Measurements from ENCODE around the gene SLC37A1.

Gene SLC37A1

DNA sequence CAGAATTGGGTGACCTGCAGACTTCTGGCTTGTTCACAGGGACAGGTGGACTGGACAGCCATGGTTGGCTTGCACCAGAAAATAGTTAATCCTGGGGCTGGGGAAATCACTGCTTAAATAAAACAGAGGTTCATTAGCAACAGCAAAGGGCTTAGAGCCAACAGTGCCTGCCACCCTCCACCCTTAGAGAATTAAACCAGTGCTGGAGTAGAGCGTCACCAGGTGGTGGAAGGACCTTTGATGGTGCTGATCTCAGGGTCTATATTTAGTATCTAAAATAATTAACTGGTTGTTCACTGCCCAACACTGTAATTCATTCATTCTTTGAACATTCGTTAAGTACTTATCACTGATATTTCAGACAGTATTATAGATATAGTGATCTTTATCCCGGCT lies 105.1 kb downstream of the SLC37A1 start:
- H3K4me1 ChIP-seq (ENCODE audit: control insufficient read depth, insufficient read depth, low read length) = no peaks in the 10 kb centered on the region
- H3K4me3 ChIP-seq (ENCODE audit: low read length) = no peak overlapping the region
- H3K9me3 ChIP-seq (ENCODE audit: control insufficient read depth, low read length) = no peaks in the 10 kb centered on the region
- H3K36me3 ChIP-seq (ENCODE audit: control insufficient read depth, insufficient read depth, low read length, severe bottlenecking) = no peaks in the 10 kb centered on the region
- DNase-seq (ENCODE audit: low read depth) = no peak
- H3K27me3 ChIP-seq (replicated peaks; ENCODE audit: control insufficient read depth, insufficient read depth, low read length) = peaks cover 71% of the 10 kb centered on the region
- H3K9ac ChIP-seq (ENCODE audit: low read length) = no peak overlapping the region

- Histone ChIP-seq H3K9me3 (ENCODE audit: control insufficient read depth, low read length) (no peaks in the 10 kb centered on the region), H3K36me3 (ENCODE audit: control insufficient read depth, insufficient read depth, low read length, severe bottlenecking) (no peaks in the 10 kb centered on the region), H3K4me1 (ENCODE audit: control insufficient read depth, insufficient read depth, low read length) (no peaks in the 10 kb centered on the region), H3K9ac (ENCODE audit: low read length) (no peak overlapping the region), H3K27me3 (replicated peaks; ENCODE audit: control insufficient read depth, insufficient read depth, low read length) (peaks cover 75% of the 10 kb centered on the region), H3K4me3 (ENCODE audit: low read length) (no peak overlapping the region)
- DNase-seq (ENCODE audit: low read depth) = no peak
These were observed 105.5 kb downstream of the SLC37A1 start for GRCh38 chr21:42619166-42619565.

GRCh38 chr21:42619841-42620240 lies 106.2 kb downstream of the SLC37A1 start:
- no peak overlapping the region for H3K4me3 ChIP-seq (ENCODE audit: low read length)
- H3K27me3 ChIP-seq (replicated peaks; ENCODE audit: control insufficient read depth, insufficient read depth, low read length) = peaks cover 81% of the 10 kb centered on the region
- no peak overlapping the region for H3K9ac ChIP-seq (ENCODE audit: low read length)
- no peaks in the 10 kb centered on the region for H3K9me3 ChIP-seq (ENCODE audit: control insufficient read depth, low read length)
- H3K4me1 ChIP-seq (ENCODE audit: control insufficient read depth, insufficient read depth, low read length) = no peaks in the 10 kb centered on the region
- DNase-seq (ENCODE audit: low read depth) = no peak
- no peaks in the 10 kb centered on the region for H3K36me3 ChIP-seq (ENCODE audit: control insufficient read depth, insufficient read depth, low read length, severe bottlenecking)

DNA sequence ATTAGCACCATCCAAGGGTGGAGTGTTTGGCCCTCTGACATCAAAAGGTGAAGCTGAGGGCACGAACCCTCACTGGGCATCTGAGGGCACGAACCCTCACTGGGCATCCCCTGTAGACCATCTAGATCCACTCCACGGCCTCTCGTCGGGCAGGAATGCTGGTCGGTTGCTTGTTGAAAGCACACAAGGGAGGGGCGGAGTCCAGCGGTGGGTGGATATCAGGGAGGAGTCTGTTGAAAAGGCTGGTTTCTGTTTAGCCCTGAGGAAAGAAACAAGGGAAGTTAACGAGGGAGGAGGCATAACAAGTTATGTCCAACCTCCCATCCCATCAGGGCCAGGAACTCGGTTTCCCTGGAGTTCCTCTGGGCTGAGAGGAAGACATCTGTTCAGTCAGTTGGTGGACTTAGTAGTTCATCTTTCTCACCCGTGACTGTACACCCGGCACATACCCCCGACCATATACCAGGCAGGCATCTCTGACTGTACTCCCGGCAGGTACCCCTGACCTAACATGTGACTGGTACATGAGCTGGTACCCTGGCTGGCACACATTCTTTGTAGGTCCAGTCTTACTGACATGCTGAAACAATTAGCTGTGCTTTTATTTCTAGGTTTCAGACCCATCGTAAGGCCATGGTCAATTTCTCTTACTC lies 107.6 kb downstream of the SLC37A1 start:
- no peaks in the 10 kb centered on the region for H3K9me3 ChIP-seq (ENCODE audit: control insufficient read depth, low read length)
- peak; percentile 30 for DNase-seq (ENCODE audit: low read depth)
- no peak overlapping the region for H3K4me3 ChIP-seq (ENCODE audit: low read length)
- H3K27me3 ChIP-seq (replicated peaks; ENCODE audit: control insufficient read depth, insufficient read depth, low read length) = peaks cover 86% of the 10 kb centered on the region
- H3K4me1 ChIP-seq (ENCODE audit: control insufficient read depth, insufficient read depth, low read length) = no peaks in the 10 kb centered on the region
- no peaks in the 10 kb centered on the region for H3K36me3 ChIP-seq (ENCODE audit: control insufficient read depth, insufficient read depth, low read length, severe bottlenecking)
- no peak overlapping the region for H3K9ac ChIP-seq (ENCODE audit: low read length)

DNA sequence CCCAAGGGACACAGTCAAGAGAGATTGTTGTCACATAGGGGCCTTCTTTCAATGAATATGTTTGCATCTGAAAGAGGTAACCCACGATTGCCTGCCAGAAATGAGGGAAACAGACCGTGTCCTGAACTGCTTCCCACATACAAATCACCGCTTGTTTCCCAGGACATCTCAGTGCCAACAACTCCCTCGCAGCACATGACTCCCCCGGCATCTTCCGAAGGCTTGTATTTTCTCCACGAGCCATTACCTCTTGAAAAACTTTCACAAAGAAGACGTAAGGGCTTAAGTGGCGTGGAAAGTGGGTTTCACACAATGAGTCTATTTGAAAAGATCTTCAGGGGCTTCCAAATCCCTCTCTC lies 108.1 kb downstream of the SLC37A1 start:
- no peaks in the 10 kb centered on the region for H3K36me3 ChIP-seq (ENCODE audit: control insufficient read depth, insufficient read depth, low read length, severe bottlenecking)
- H3K4me3 ChIP-seq (ENCODE audit: low read length) = no peak overlapping the region
- DNase-seq (ENCODE audit: low read depth) = no peak
- peaks cover 83% of the 10 kb centered on the region for H3K27me3 ChIP-seq (replicated peaks; ENCODE audit: control insufficient read depth, insufficient read depth, low read length)
- H3K4me1 ChIP-seq (ENCODE audit: control insufficient read depth, insufficient read depth, low read length) = no peaks in the 10 kb centered on the region
- H3K9me3 ChIP-seq (ENCODE audit: control insufficient read depth, low read length) = no peaks in the 10 kb centered on the region
- H3K9ac ChIP-seq (ENCODE audit: low read length) = no peak overlapping the region

DNA sequence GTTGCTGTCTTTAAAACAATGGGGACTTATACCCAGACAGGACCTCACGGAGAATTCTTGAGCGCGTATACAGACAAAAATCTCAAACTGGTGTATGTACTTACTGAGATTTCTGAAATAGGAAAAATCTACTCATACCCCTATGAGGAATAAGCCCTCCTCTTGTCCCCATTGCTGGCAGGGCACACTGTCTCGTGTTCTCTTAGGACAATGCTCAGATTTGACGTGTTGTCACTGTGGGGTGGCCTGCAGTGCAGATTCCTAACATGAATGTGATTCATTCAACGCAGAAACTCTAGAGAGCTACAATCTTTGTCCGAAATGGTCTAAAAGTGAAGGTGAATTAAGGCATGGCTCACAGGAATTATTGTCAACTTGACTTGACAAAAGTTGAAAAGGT lies 108.6 kb downstream of the SLC37A1 start:
- Histone ChIP-seq H3K36me3 (ENCODE audit: control insufficient read depth, insufficient read depth, low read length, severe bottlenecking) (no peaks in the 10 kb centered on the region), H3K4me1 (ENCODE audit: control insufficient read depth, insufficient read depth, low read length) (no peaks in the 10 kb centered on the region), H3K27me3 (replicated peaks; ENCODE audit: control insufficient read depth, insufficient read depth, low read length) (peaks cover 83% of the 10 kb centered on the region), H3K9ac (ENCODE audit: low read length) (no peak overlapping the region), H3K9me3 (ENCODE audit: control insufficient read depth, low read length) (no peaks in the 10 kb centered on the region), H3K4me3 (ENCODE audit: low read length) (no peak overlapping the region)
- no peak for DNase-seq (ENCODE audit: low read depth)

DNA sequence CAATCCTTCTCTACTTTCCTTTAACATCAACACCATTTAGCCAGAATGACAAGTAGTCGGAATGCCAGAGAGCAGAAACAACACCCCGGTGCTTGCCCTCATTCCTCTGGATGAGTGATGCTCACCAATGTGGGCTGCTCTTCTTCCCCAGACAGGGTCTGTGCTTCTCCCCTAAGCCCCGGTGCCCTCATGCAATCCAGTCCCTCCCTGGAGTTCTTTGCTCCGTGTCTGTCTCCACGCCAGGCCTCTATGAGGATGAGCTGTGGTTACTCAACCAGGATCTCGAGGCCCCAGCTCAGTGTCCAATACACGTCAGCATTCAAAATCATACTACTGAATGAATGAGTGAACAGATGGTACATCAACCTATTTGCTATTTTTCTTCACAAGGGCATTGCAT lies 110.0 kb downstream of the SLC37A1 start:
- Histone ChIP-seq H3K4me1 (ENCODE audit: control insufficient read depth, insufficient read depth, low read length) (no peaks in the 10 kb centered on the region), H3K9me3 (ENCODE audit: control insufficient read depth, low read length) (no peaks in the 10 kb centered on the region), H3K9ac (ENCODE audit: low read length) (no peak overlapping the region), H3K4me3 (ENCODE audit: low read length) (no peak overlapping the region), H3K36me3 (ENCODE audit: control insufficient read depth, insufficient read depth, low read length, severe bottlenecking) (no peaks in the 10 kb centered on the region), H3K27me3 (replicated peaks; ENCODE audit: control insufficient read depth, insufficient read depth, low read length) (peaks cover 83% of the 10 kb centered on the region)
- DNase-seq (ENCODE audit: low read depth) = no peak

- peaks cover 77% of the 10 kb centered on the region for H3K27me3 ChIP-seq (replicated peaks; ENCODE audit: control insufficient read depth, insufficient read depth, low read length)
These were observed 110.6 kb downstream of the SLC37A1 start for GRCh38 chr21:42624095-42624790.

GRCh38 chr21:42624936-42625335 lies 111.3 kb downstream of the SLC37A1 start:
- peaks cover 75% of the 10 kb centered on the region for H3K27me3 ChIP-seq (replicated peaks; ENCODE audit: control insufficient read depth, insufficient read depth, low read length)
- no peak overlapping the region for H3K4me3 ChIP-seq (ENCODE audit: low read length)
- no peaks in the 10 kb centered on the region for H3K9me3 ChIP-seq (ENCODE audit: control insufficient read depth, low read length)
- no peak overlapping the region for H3K9ac ChIP-seq (ENCODE audit: low read length)
- no peaks in the 10 kb centered on the region for H3K4me1 ChIP-seq (ENCODE audit: control insufficient read depth, insufficient read depth, low read length)
- H3K36me3 ChIP-seq (ENCODE audit: control insufficient read depth, insufficient read depth, low read length, severe bottlenecking) = no peaks in the 10 kb centered on the region
- no peak for DNase-seq (ENCODE audit: low read depth)

More at GRCh38 chr21:42624095-42624790, 110.6 kb downstream of the SLC37A1 start:
- no peaks in the 10 kb centered on the region for H3K36me3 ChIP-seq (ENCODE audit: control insufficient read depth, insufficient read depth, low read length, severe bottlenecking)
- DNase-seq (ENCODE audit: low read depth) = no peak
- no peaks in the 10 kb centered on the region for H3K9me3 ChIP-seq (ENCODE audit: control insufficient read depth, low read length)
- no peak overlapping the region for H3K4me3 ChIP-seq (ENCODE audit: low read length)
- H3K9ac ChIP-seq (ENCODE audit: low read length) = no peak overlapping the region
- no peaks in the 10 kb centered on the region for H3K4me1 ChIP-seq (ENCODE audit: control insufficient read depth, insufficient read depth, low read length)

DNA sequence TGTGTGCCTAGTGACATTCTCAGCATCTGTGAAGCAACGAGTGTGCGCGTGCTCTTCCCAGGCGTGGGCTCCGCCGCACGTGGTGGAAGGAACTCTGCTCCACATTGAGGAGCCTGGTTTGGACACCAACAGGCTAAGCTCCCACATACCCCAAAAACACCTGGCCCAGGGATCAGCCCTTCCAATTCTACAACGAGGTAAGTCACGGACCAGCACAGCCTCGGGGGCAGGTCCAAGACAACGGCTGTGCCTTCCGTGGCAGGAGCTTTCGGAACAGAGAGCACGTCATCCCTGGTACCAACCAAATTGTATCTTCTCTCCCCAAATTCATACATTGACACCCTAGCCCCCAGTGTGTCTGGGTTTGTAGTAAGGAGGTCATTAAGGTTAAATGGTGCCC lies 112.5 kb downstream of the SLC37A1 start:
- DNase-seq (ENCODE audit: low read depth) = no peak
- peaks cover 82% of the 10 kb centered on the region for H3K27me3 ChIP-seq (replicated peaks; ENCODE audit: control insufficient read depth, insufficient read depth, low read length)
- no peak overlapping the region for H3K9ac ChIP-seq (ENCODE audit: low read length)
- peaks cover 4% of the 10 kb centered on the region for H3K4me1 ChIP-seq (ENCODE audit: control insufficient read depth, insufficient read depth, low read length)
- H3K4me3 ChIP-seq (ENCODE audit: low read length) = no peak overlapping the region
- H3K9me3 ChIP-seq (ENCODE audit: control insufficient read depth, low read length) = no peaks in the 10 kb centered on the region
- H3K36me3 ChIP-seq (ENCODE audit: control insufficient read depth, insufficient read depth, low read length, severe bottlenecking) = no peaks in the 10 kb centered on the region

DNA sequence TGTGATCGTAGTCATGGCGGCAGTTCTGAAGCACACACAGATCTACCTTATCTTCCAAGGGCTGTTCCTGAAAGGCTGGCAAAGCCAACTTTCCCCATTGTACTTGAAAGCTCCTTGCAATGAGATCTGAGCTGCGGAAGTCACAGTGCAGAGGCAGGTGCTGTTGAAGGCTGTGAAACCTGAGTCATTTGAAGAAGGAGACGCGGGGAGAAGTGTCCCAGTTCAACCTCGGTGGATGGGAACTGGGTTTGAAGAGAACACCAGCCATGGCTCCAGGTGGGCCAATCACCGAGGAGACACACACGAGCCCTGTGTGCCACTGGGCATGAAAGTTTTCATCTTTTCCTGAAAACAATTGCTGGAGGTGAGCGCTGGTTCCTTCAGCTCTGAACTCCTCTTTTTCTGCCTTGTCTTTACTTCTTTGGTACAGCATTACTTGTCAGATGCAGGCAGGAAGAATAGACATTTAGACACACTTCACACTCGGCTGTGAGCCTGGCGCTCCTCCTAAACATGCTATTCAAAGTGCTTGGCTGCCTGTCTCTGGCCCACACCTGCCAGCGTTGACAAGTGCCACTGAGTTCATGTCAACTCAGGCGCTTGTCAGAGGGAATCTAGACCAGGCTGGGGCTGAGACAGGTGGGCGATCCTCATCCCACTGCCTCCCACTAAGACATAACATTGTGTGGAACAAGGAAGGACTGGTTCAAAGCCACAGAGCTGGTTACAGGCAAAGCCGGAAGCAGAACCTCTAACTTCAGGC lies 114.1 kb downstream of the SLC37A1 start:
- Histone ChIP-seq H3K9ac (ENCODE audit: low read length) (no peak overlapping the region), H3K4me1 (ENCODE audit: control insufficient read depth, insufficient read depth, low read length) (peaks cover 4% of the 10 kb centered on the region), H3K4me3 (ENCODE audit: low read length) (no peak overlapping the region), H3K36me3 (ENCODE audit: control insufficient read depth, insufficient read depth, low read length, severe bottlenecking) (no peaks in the 10 kb centered on the region), H3K27me3 (replicated peaks; ENCODE audit: control insufficient read depth, insufficient read depth, low read length) (peaks cover 72% of the 10 kb centered on the region), H3K9me3 (ENCODE audit: control insufficient read depth, low read length) (no peaks in the 10 kb centered on the region)
- DNase-seq (ENCODE audit: low read depth) = no peak

Measured in adipocyte (in vitro differentiated cells).